Caco-2 (cell line): ENCODE results near the gene VGLL3. TPM values are rescaled to one million over a fixed set of nuclear protein-coding genes. Genes with fewer than 3 reads are reported as not detected.

Experiments
- BruUV-seq: library from RNA; stranded (reverse); fragments of 400-500 nt; replicated peaks from 2 replicates; lab custom pipeline; 2021; lab: Mats Ljungman, UMichigan
- CTCF ChIA-PET: fragments of 300-600 bp; sonication (Branson Sonifier 250); formaldehyde crosslinking; loops from one replicate; lab custom pipeline; 2022; ENCODE audit warnings: antibody characterized with exemption; lab: Charles Lee
- POLR2A ChIA-PET: fragments of 300-600 bp; sonication (Branson Sonifier 250); formaldehyde crosslinking; loops from one replicate; lab custom pipeline; 2022; ENCODE audit warnings: antibody characterized with exemption; lab: Charles Lee
- DNase-seq, 2 experiments: peaks; one replicate each; pipeline versions ENCODE4 v3.0.0 to v3.0.0-alpha.2; 2020 to 2022
- H3K27me3 ChIP-seq: replicated peaks from 2 replicates; pipeline ENCODE4 v1.6.0; 2011; ENCODE audit warnings: low read length; ENCODE audit not compliant: control insufficient read depth, insufficient read depth
- H3K36me3 ChIP-seq: 2 replicates; pipeline ENCODE4 v1.5.1; 2011; ENCODE audit warnings: low read length; ENCODE audit not compliant: control insufficient read depth, insufficient read depth
- H3K4me1 ChIP-seq: fragments of 250-450 bp; sonication (Bioruptor Pico); 2 replicates; pipeline ENCODE4 v1.5.1; 2020; ENCODE audit warnings: mild to moderate bottlenecking
- H3K4me3 ChIP-seq: 2 replicates; pipeline ENCODE4 v1.5.1; 2011; ENCODE audit warnings: low read depth, mild to moderate bottlenecking, control low read depth, low read length
- H3K9me3 ChIP-seq: fragments of 250-450 bp; sonication (Bioruptor Pico); 2 replicates; pipeline ENCODE4 v1.5.1; 2020; ENCODE audit warnings: mild to moderate bottlenecking, moderate library complexity
- H3K27ac Mint-ChIP-seq: one replicate; pipeline ENCODE4 v1.8.0; 2022; ENCODE audit warnings: mixed read lengths; ENCODE audit not compliant: unreplicated experiment
- H3K27me3 Mint-ChIP-seq: one replicate; pipeline ENCODE4 v1.8.0; 2022; ENCODE audit warnings: mixed read lengths; ENCODE audit not compliant: insufficient read depth, unreplicated experiment
- H3K36me3 Mint-ChIP-seq: one replicate; pipeline ENCODE4 v1.8.0; 2022; ENCODE audit warnings: mild to moderate bottlenecking, mixed read lengths; ENCODE audit not compliant: insufficient read depth, unreplicated experiment
- H3K4me1 Mint-ChIP-seq: one replicate; pipeline ENCODE4 v1.8.0; 2022; ENCODE audit warnings: low read depth, mixed read lengths; ENCODE audit not compliant: unreplicated experiment
- H3K4me3 Mint-ChIP-seq: one replicate; pipeline ENCODE4 v1.8.0; 2022; ENCODE audit warnings: mild to moderate bottlenecking, moderate library complexity, mixed read lengths; ENCODE audit not compliant: unreplicated experiment
- H3K9me3 Mint-ChIP-seq: one replicate; pipeline ENCODE4 v1.8.0; 2022; ENCODE audit warnings: mixed read lengths; ENCODE audit not compliant: unreplicated experiment
- CTCF ChIP-seq, 2 experiments: fragments of 200-600 bp in 1 of 2; IDR thresholded peaks; 1 replicate in 1 of 2; 2 replicates in 1 of 2; pipeline versions ENCODE4 v1.5.1 to v1.8.0; 2011 to 2022; ENCODE audit warnings: antibody characterized with exemption in 1 of 2, control low read depth in 1 of 2, inconsistent platforms in 1 of 2, low read depth in 1 of 2, low read length in 1 of 2, mild to moderate bottlenecking in 1 of 2, moderate library complexity in 1 of 2; ENCODE audit not compliant: insufficient read depth in 1 of 2, severe bottlenecking in 1 of 2, unreplicated experiment in 1 of 2
- intact Hi-C: fragments of 100-400 bp; cut with micrococcal nuclease; formaldehyde crosslinking; loops from one replicate; pipeline ENCODE4 v1.10.0; 2022; ENCODE audit not compliant: unreplicated experiment
- total RNA-seq: library from RNA; stranded (reverse); gene quantifications from 2 replicates; pipeline ENCODE4 v1.2.3, GENCODE V29; 2022

VGLL3 gene
- total RNA-seq, 1 experiment from 2014 or later = 8.2 TPM

GRCh38 chr3:86969500-86970189 is 21.3 kb downstream of the VGLL3 start:
- Mint-ChIP-seq H3K4me3 (no peak overlapping the region), H3K27ac (no peak overlapping the region), H3K36me3 (peaks cover 12% of the 10 kb centered on the region), H3K4me1 (peaks cover 21% of the 10 kb centered on the region), H3K9me3 (no peaks in the 10 kb centered on the region), H3K27me3 (no peaks in the 10 kb centered on the region)
- POLR2A ChIA-PET = no interaction called here
- BruUV-seq = no TSS peak
- H3K27me3 ChIP-seq = no peaks in the 10 kb centered on the region
- intact Hi-C loops = loop anchor here (1.0 to 2.0 kb wide), 2 partner anchors 21 to 114 kb away; partner anchors contain the start of gene VGLL3
- H3K4me1 ChIP-seq = peaks cover 25% of the 10 kb centered on the region
- no peaks in the 10 kb centered on the region; the same call in 1 of the 2 replicates for H3K36me3 ChIP-seq
- TF ChIP-seq CTCF (IDR thresholded peaks at IDR 0.05; ENCODE audit: insufficient read depth in 1 of 2, low read depth in 1 of 2, low read length in 1 of 2, severe bottlenecking in 1 of 2, unreplicated experiment in 1 of 2) = peak; percentile 41 to 51
- CTCF ChIA-PET = no interaction called here
- DNase-seq = peak in 1 of 2 experiments; percentile 36
- H3K9me3 ChIP-seq = no peaks in the 10 kb centered on the region
- no peak overlapping the region for H3K4me3 ChIP-seq

GRCh38 chr3:86968244-86968932 is 22.6 kb downstream of the VGLL3 start:
- TF ChIP-seq CTCF (IDR thresholded peaks at IDR 0.05; ENCODE audit: insufficient read depth in 1 of 2, low read depth in 1 of 2, low read length in 1 of 2, severe bottlenecking in 1 of 2, unreplicated experiment in 1 of 2) = no peak
- BruUV-seq = TSS peak; percentile 70
- Histone ChIP-seq H3K4me3 (no peak overlapping the region), H3K9me3 (no peaks in the 10 kb centered on the region), H3K4me1 (peaks cover 35% of the 10 kb centered on the region), H3K36me3 (no peaks in the 10 kb centered on the region; the same call in 1 of the 2 replicates), H3K27me3 (no peaks in the 10 kb centered on the region)
- peak overlapping the region; percentile 42 for H3K4me3 Mint-ChIP-seq
- H3K4me1 Mint-ChIP-seq = peaks cover 21% of the 10 kb centered on the region
- H3K27ac Mint-ChIP-seq = peak overlapping the region; percentile 92
- ChIA-PET CTCF (interaction anchor here (0.8 kb wide), 1 partner anchor 10 kb away, joined by 3 read pairs; no protein-coding TSS in a partner anchor), POLR2A (interaction anchor here (0.5 kb wide), 1 partner anchor 11 kb away, joined by 3 read pairs; no protein-coding TSS in a partner anchor)
- H3K9me3 Mint-ChIP-seq = no peaks in the 10 kb centered on the region
- peak; percentile 53 for DNase-seq
- intact Hi-C loops = loop anchor here (1.0 to 2.0 kb wide), 2 partner anchors 22 to 45 kb away; partner anchors contain the start of gene VGLL3
- no peaks in the 10 kb centered on the region for H3K27me3 Mint-ChIP-seq
- peaks cover 12% of the 10 kb centered on the region for H3K36me3 Mint-ChIP-seq

- no peak for DNase-seq
- CTCF ChIA-PET = no interaction called here
- no peaks in the 10 kb centered on the region for H3K9me3 ChIP-seq
- Mint-ChIP-seq H3K36me3 (peaks cover 12% of the 10 kb centered on the region), H3K27ac (peak overlapping the region; percentile 88), H3K27me3 (no peaks in the 10 kb centered on the region), H3K4me3 (no peak overlapping the region), H3K9me3 (no peaks in the 10 kb centered on the region), H3K4me1 (peaks cover 21% of the 10 kb centered on the region)
- H3K36me3 ChIP-seq = no peaks in the 10 kb centered on the region; the same call in 1 of the 2 replicates
- H3K27me3 ChIP-seq = no peaks in the 10 kb centered on the region
- no TSS peak for BruUV-seq
- peaks cover 46% of the 10 kb centered on the region for H3K4me1 ChIP-seq
- intact Hi-C loops = no loop called here
- H3K4me3 ChIP-seq = no peak overlapping the region
- POLR2A ChIA-PET = no interaction called here
- no peak for TF ChIP-seq CTCF (IDR thresholded peaks at IDR 0.05; ENCODE audit: insufficient read depth in 1 of 2, low read depth in 1 of 2, low read length in 1 of 2, severe bottlenecking in 1 of 2, unreplicated experiment in 1 of 2)
These were observed 23.9 kb downstream of the VGLL3 start for GRCh38 chr3:86967062-86967461.
